HepG2 (cell line): ENCODE data around the gene MC1R. TPM values are rescaled to one million over a fixed set of nuclear protein-coding genes. Genes with fewer than 3 reads are reported as not detected.
A peak's percentile ranks its signal among the peaks of the same experiment; 100 is the strongest.

Source experiments
- AGO1 ChIP-seq: fragments of 200-400 bp; formaldehyde crosslinking; IDR thresholded peaks from 2 replicates; pipeline ENCODE4 v1.6.1; 2017; ENCODE audit warnings: mild to moderate bottlenecking, low read depth, low read length, moderate library complexity; ENCODE audit not compliant: poor library complexity, severe bottlenecking
- FLYWCH1 ChIP-seq: sonication (generic); formaldehyde crosslinking; IDR thresholded peaks from 2 replicates; pipeline ENCODE4 v1.8.1; 2023; ENCODE audit warnings: mild to moderate bottlenecking, missing genetic modification reagents
- HNF4A ChIP-seq: sonication (generic); formaldehyde crosslinking; IDR thresholded peaks from 2 replicates; pipeline ENCODE4 v1.4.0; 2020; ENCODE audit warnings: missing genetic modification reagents
- ISX ChIP-seq: sonication (generic); formaldehyde crosslinking; conservative IDR thresholded peaks from 2 replicates; pipeline ENCODE4 v1.5.0; 2020; ENCODE audit warnings: missing genetic modification reagents
- KLF11 ChIP-seq: IDR thresholded peaks from 2 replicates; pipeline ENCODE4 v1.6.1; 2016; ENCODE audit warnings: missing compliant biosample characterization
- MAZ ChIP-seq, 2 experiments: sonication (generic) in 1 of 2; formaldehyde crosslinking in 1 of 2; IDR thresholded peaks; 2 replicates each; pipeline versions ENCODE4 v1.5.0 to v1.6.1; 2012 to 2020; ENCODE audit warnings: low read depth in 2 of 2, mild to moderate bottlenecking in 2 of 2, borderline replicate concordance in 1 of 2, improper control_type of control experiment in 1 of 2, low read length in 1 of 2, missing genetic modification reagents in 1 of 2, moderate library complexity in 1 of 2
- PCBP1 ChIP-seq: fragments of 200-400 bp; formaldehyde crosslinking; IDR thresholded peaks from 2 replicates; pipeline ENCODE4 v1.6.1; 2017; ENCODE audit warnings: mild to moderate bottlenecking, low read depth, low read length, borderline replicate concordance
- RXRA ChIP-seq: sonication (generic); formaldehyde crosslinking; IDR thresholded peaks from 2 replicates; pipeline ENCODE4 v1.5.1; 2020; ENCODE audit warnings: missing genetic modification reagents
- ZBTB7A ChIP-seq: sonication (generic); formaldehyde crosslinking; IDR thresholded peaks from 2 replicates; pipeline ENCODE4 v1.8.0; 2022; ENCODE audit warnings: mild to moderate bottlenecking, missing genetic modification reagents
- ZMYM2 ChIP-seq: sonication (generic); formaldehyde crosslinking; IDR thresholded peaks from 2 replicates; pipeline ENCODE4 v1.8.0; 2022; ENCODE audit warnings: mild to moderate bottlenecking, missing genetic modification reagents
- ZNF12 ChIP-seq: sonication (generic); formaldehyde crosslinking; IDR thresholded peaks from 2 replicates; pipeline ENCODE4 v1.5.0; 2020; ENCODE audit warnings: missing genetic modification reagents
- ZNF33A ChIP-seq: sonication (generic); formaldehyde crosslinking; IDR thresholded peaks from 2 replicates; pipeline ENCODE4 v1.5.1; 2020; ENCODE audit warnings: missing genetic modification reagents, mild to moderate bottlenecking, moderate library complexity, borderline replicate concordance
- polyA plus RNA-seq, 8 experiments: library from polyadenylated mRNA; depleted of rRNA in 3 of 8; stranded (reverse) in 7 of 8; unstranded in 1 of 8; fragments of >200 nt; fragmentation: Illumina TruSeq in 4 of 8; extraction: Trizol in 4 of 8; gene quantifications; 2 replicates each; pipeline versions ENCODE4 v1.2.1 to v1.2.3, GENCODE V29; 2011 to 2016; ENCODE audit warnings: low read depth in 4 of 8, missing spikeins in 1 of 8, mixed read lengths in 1 of 8; ENCODE audit not compliant: insufficient read depth in 1 of 8
- total RNA-seq, 5 experiments: library from RNA; depleted of rRNA; stranded (reverse); fragments of >200 nt; fragmentation: Illumina TruSeq; extraction: Trizol; gene quantifications; 2 replicates each; pipeline ENCODE4 v1.2.3, GENCODE V29; 2016; ENCODE audit warnings: low read depth in 1 of 5
- TF ChIP-seq, protein P1 (sequence below): IDR thresholded peaks from 2 replicates; pipeline ENCODE4 v1.4.0; 2020; ENCODE audit warnings: mild to moderate bottlenecking, missing genetic modification reagents
- TF ChIP-seq, protein P2 (sequence below): sonication (generic); formaldehyde crosslinking; IDR thresholded peaks from 2 replicates; pipeline ENCODE4 v1.4.0; 2020; ENCODE audit warnings: mild to moderate bottlenecking, low read depth, missing genetic modification reagents
- TF ChIP-seq, protein P3 (sequence below): sonication (generic); formaldehyde crosslinking; IDR thresholded peaks from 2 replicates; pipeline ENCODE4 v1.4.0; 2020; ENCODE audit warnings: mild to moderate bottlenecking, missing genetic modification reagents, borderline replicate concordance
- TF ChIP-seq, protein P4 (sequence below): sonication (generic); formaldehyde crosslinking; conservative IDR thresholded peaks from 2 replicates; pipeline ENCODE4 v1.4.0; 2020; ENCODE audit warnings: missing genetic modification reagents

MC1R gene
- total and polyA plus RNA-seq, 2 of the 13 experiments (the other 11 are each of a cell fraction or from before 2014, with no cell fraction given), result 9.1 to 14.8 TPM

DNA sequence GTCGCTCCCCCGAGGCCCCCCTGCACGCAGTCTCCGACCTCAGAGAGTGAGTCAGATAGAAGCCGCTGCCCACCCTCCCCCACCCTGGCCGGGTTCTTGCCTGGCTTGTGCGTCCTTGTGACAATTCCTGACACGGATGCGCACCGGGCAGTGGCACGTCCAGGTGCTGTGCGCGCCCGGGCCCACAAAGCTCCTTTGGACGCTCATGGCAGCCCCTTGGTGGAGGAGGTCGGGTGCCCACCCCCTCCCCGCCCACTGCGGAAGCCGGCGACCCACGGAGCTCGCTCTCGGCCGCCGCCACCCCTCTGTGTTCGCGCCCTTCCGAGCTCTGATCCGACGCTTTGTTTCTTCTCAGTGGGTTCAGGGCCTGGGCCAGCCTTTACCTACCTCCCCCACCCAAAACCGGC is 3.8 kb downstream of the MC1R start (continued):
- TF ChIP-seq, protein P1, sequence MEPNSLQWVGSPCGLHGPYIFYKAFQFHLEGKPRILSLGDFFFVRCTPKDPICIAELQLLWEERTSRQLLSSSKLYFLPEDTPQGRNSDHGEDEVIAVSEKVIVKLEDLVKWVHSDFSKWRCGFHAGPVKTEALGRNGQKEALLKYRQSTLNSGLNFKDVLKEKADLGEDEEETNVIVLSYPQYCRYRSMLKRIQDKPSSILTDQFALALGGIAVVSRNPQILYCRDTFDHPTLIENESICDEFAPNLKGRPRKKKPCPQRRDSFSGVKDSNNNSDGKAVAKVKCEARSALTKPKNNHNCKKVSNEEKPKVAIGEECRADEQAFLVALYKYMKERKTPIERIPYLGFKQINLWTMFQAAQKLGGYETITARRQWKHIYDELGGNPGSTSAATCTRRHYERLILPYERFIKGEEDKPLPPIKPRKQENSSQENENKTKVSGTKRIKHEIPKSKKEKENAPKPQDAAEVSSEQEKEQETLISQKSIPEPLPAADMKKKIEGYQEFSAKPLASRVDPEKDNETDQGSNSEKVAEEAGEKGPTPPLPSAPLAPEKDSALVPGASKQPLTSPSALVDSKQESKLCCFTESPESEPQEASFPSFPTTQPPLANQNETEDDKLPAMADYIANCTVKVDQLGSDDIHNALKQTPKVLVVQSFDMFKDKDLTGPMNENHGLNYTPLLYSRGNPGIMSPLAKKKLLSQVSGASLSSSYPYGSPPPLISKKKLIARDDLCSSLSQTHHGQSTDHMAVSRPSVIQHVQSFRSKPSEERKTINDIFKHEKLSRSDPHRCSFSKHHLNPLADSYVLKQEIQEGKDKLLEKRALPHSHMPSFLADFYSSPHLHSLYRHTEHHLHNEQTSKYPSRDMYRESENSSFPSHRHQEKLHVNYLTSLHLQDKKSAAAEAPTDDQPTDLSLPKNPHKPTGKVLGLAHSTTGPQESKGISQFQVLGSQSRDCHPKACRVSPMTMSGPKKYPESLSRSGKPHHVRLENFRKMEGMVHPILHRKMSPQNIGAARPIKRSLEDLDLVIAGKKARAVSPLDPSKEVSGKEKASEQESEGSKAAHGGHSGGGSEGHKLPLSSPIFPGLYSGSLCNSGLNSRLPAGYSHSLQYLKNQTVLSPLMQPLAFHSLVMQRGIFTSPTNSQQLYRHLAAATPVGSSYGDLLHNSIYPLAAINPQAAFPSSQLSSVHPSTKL (CRISPR knock-in tag), result peak; percentile 36
- TF ChIP-seq MAZ (IDR thresholded peaks at IDR 0.05; ENCODE audit: borderline replicate concordance, low read depth, low read length) (no peak; the same call in 1 of the 2 replicates), MAZ (CRISPR knock-in tag; IDR thresholded peaks at IDR 0.05; ENCODE audit: low read depth) (no peak), RXRA (CRISPR knock-in tag) (no peak; the same call in 1 of the 2 replicates), AGO1 (no peak), FLYWCH1 (CRISPR knock-in tag) (no peak), ZNF33A (CRISPR knock-in tag) (no peak), HNF4A (CRISPR knock-in tag) (no peak), ZMYM2 (CRISPR knock-in tag) (no peak), PCBP1 (0 out of 2 replicates have a peak, but pooled peaks have one; percentile 55), ISX (CRISPR knock-in tag) (no peak), ZNF12 (CRISPR knock-in tag) (no peak), KLF11 (peak; percentile 27; the same call in 1 of the 2 replicates), ZBTB7A (no peak)
- TF ChIP-seq, protein P2, sequence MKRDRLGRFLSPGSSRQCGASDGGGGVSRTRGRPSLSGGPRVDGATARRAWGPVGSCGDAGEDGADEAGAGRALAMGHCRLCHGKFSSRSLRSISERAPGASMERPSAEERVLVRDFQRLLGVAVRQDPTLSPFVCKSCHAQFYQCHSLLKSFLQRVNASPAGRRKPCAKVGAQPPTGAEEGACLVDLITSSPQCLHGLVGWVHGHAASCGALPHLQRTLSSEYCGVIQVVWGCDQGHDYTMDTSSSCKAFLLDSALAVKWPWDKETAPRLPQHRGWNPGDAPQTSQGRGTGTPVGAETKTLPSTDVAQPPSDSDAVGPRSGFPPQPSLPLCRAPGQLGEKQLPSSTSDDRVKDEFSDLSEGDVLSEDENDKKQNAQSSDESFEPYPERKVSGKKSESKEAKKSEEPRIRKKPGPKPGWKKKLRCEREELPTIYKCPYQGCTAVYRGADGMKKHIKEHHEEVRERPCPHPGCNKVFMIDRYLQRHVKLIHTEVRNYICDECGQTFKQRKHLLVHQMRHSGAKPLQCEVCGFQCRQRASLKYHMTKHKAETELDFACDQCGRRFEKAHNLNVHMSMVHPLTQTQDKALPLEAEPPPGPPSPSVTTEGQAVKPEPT (CRISPR knock-in tag), result no peak
- TF ChIP-seq, protein P3, sequence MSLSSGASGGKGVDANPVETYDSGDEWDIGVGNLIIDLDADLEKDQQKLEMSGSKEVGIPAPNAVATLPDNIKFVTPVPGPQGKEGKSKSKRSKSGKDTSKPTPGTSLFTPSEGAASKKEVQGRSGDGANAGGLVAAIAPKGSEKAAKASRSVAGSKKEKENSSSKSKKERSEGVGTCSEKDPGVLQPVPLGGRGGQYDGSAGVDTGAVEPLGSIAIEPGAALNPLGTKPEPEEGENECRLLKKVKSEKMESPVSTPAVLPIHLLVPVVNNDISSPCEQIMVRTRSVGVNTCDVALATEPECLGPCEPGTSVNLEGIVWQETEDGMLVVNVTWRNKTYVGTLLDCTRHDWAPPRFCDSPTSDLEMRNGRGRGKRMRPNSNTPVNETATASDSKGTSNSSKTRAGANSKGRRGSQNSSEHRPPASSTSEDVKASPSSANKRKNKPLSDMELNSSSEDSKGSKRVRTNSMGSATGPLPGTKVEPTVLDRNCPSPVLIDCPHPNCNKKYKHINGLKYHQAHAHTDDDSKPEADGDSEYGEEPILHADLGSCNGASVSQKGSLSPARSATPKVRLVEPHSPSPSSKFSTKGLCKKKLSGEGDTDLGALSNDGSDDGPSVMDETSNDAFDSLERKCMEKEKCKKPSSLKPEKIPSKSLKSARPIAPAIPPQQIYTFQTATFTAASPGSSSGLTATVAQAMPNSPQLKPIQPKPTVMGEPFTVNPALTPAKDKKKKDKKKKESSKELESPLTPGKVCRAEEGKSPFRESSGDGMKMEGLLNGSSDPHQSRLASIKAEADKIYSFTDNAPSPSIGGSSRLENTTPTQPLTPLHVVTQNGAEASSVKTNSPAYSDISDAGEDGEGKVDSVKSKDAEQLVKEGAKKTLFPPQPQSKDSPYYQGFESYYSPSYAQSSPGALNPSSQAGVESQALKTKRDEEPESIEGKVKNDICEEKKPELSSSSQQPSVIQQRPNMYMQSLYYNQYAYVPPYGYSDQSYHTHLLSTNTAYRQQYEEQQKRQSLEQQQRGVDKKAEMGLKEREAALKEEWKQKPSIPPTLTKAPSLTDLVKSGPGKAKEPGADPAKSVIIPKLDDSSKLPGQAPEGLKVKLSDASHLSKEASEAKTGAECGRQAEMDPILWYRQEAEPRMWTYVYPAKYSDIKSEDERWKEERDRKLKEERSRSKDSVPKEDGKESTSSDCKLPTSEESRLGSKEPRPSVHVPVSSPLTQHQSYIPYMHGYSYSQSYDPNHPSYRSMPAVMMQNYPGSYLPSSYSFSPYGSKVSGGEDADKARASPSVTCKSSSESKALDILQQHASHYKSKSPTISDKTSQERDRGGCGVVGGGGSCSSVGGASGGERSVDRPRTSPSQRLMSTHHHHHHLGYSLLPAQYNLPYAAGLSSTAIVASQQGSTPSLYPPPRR (CRISPR knock-in tag), result peak; percentile 38
- TF ChIP-seq, protein P4, sequence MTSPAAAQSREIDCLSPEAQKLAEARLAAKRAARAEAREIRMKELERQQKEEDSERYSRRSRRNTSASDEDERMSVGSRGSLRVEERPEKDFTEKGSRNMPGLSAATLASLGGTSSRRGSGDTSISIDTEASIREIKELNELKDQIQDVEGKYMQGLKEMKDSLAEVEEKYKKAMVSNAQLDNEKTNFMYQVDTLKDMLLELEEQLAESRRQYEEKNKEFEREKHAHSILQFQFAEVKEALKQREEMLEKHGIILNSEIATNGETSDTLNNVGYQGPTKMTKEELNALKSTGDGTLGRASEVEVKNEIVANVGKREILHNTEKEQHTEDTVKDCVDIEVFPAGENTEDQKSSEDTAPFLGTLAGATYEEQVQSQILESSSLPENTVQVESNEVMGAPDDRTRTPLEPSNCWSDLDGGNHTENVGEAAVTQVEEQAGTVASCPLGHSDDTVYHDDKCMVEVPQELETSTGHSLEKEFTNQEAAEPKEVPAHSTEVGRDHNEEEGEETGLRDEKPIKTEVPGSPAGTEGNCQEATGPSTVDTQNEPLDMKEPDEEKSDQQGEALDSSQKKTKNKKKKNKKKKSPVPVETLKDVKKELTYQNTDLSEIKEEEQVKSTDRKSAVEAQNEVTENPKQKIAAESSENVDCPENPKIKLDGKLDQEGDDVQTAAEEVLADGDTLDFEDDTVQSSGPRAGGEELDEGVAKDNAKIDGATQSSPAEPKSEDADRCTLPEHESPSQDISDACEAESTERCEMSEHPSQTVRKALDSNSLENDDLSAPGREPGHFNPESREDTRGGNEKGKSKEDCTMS (CRISPR knock-in tag), result no peak
